ENCODE results near the gene FKTN.
"Not testable (repeated sequence)": the region's sequence is repeated elsewhere in the genome, so short reads cannot be mapped to it uniquely, and the experiment has no call there.

Gene FKTN

GRCh38 chr9:105557804-105558610, at the start of gene FKTN:
TSS of gene FKTN (plus strand) at chr9:105558131. CDS start at chr9:105575033, 16,902 bp downstream.
- peak; percentile 89 for DNase-seq (ENCODE audit: low spot score)

GRCh38 chr9:105508530-105508929, 49.4 kb upstream of the FKTN start:
- DNase-seq (ENCODE audit: low spot score), result no peak

GRCh38 chr9:105510024-105510423, 47.9 kb upstream of the FKTN start:
- DNase-seq (ENCODE audit: low spot score), result no peak

GRCh38 chr9:105511446-105511845, 46.5 kb upstream of the FKTN start:
- no peak for DNase-seq (ENCODE audit: low spot score)

GRCh38 chr9:105515811-105516413, 42.0 kb upstream of the FKTN start:
- no peak for DNase-seq (ENCODE audit: low spot score)

- DNase-seq (ENCODE audit: low spot score), result not testable (repeated sequence)
Measured at GRCh38 chr9:105519710-105520369, 38.1 kb upstream of the FKTN start.

GRCh38 chr9:105520992-105521391, 36.9 kb upstream of the FKTN start:
- DNase-seq (ENCODE audit: low spot score), result not testable (repeated sequence)

GRCh38 chr9:105522618-105523385, 35.1 kb upstream of the FKTN start:
- DNase-seq (ENCODE audit: low spot score), result not testable (repeated sequence)

- no peak for DNase-seq (ENCODE audit: low spot score)
Measured at GRCh38 chr9:105531530-105531929, 26.4 kb upstream of the FKTN start.

GRCh38 chr9:105535920-105536668, 21.8 kb upstream of the FKTN start:
- no peak for DNase-seq (ENCODE audit: low spot score)

GRCh38 chr9:105539452-105539851, 18.5 kb upstream of the FKTN start:
- DNase-seq (ENCODE audit: low spot score), result no peak

GRCh38 chr9:105541838-105542237, 16.1 kb upstream of the FKTN start:
- DNase-seq (ENCODE audit: low spot score), result no peak

- no peak for DNase-seq (ENCODE audit: low spot score)
Measured at GRCh38 chr9:105554042-105554441, 3.9 kb upstream of the FKTN start.

GRCh38 chr9:105572455-105572854, 14.5 kb downstream of the FKTN start:
- DNase-seq (ENCODE audit: low spot score), result no peak

- DNase-seq (ENCODE audit: low spot score), result not testable (repeated sequence)
Measured at GRCh38 chr9:105579952-105580351, 22.0 kb downstream of the FKTN start.

- not testable (repeated sequence) for DNase-seq (ENCODE audit: low spot score)
Measured at GRCh38 chr9:105581550-105581949, 23.6 kb downstream of the FKTN start.

- DNase-seq (ENCODE audit: low spot score), result no peak
Measured at GRCh38 chr9:105593145-105593544, 35.2 kb downstream of the FKTN start.

- DNase-seq (ENCODE audit: low spot score), result peak; percentile 68
Measured at GRCh38 chr9:105608721-105609598, 51.0 kb downstream of the FKTN start.

- no peak for DNase-seq (ENCODE audit: low spot score)
Measured at GRCh38 chr9:105621001-105621400, 63.1 kb downstream of the FKTN start.

- no peak for DNase-seq (ENCODE audit: low spot score)
Measured at GRCh38 chr9:105625088-105625487, 67.2 kb downstream of the FKTN start.

Measured in SW480 (cell line).